HCT116 (cell line): ENCODE results near the gene PDGFD. TPM values are rescaled to one million over a fixed set of nuclear protein-coding genes. Genes with fewer than 3 reads are reported as not detected.

ENCODE experiments used
- ATAC-seq: fragments of 200-7000 bp; cut with Tn5 transposase; 2 replicates; pipeline ENCODE4 v1.9.1; 2020; ENCODE audit warnings: mild to moderate bottlenecking, moderate library complexity
- BruUV-seq: library from RNA; stranded (reverse); fragments of 400-500 nt; replicated peaks from 2 replicates; lab custom pipeline; 2021; lab: Mats Ljungman, UMichigan
- CTCF ChIA-PET: fragments of 300-600 bp; sonication (Branson Sonifier 250); formaldehyde crosslinking; loops from one replicate; lab custom pipeline; 2021; ENCODE audit warnings: antibody characterized with exemption; lab: Charles Lee
- POLR2A ChIA-PET: fragments of 300-600, 350-600 bp; sonication (Branson Sonifier 250); formaldehyde crosslinking; loops from one replicate; lab custom pipeline; 2021; ENCODE audit warnings: antibody characterized with exemption; lab: Charles Lee
- RAD21 ChIA-PET, 2 experiments: fragments of 300-600 bp; sonication (Branson Sonifier 250); formaldehyde crosslinking; loops; one replicate each; lab custom pipeline; 2023; ENCODE audit warnings: low total read pairs in 2 of 2; ENCODE audit not compliant: uncharacterized antibody in 2 of 2, unreplicated experiment in 2 of 2, low non-redundant PET in 1 of 2; lab: Charles Lee
- DNase-seq: peaks from one replicate; pipeline ENCODE4 v3.0.0-alpha.2; 2010; ENCODE audit warnings: low read depth, low spot score
- H2AFZ ChIP-seq: fragments of 200-600 bp; shearing (Covaris generic), sonication (generic); 2 replicates; pipeline ENCODE4 v1.6.1; 2017; ENCODE audit warnings: low read depth, mixed run types, mixed read lengths, antibody characterized with exemption, low read length; ENCODE audit not compliant: poor library complexity, severe bottlenecking
- H3K27ac ChIP-seq: 2 replicates; pipeline ENCODE4 v1.5.1; 2012; ENCODE audit warnings: low read depth, low read length
- H3K27me3 ChIP-seq: fragments of 200-600 bp; sonication (generic); 2 replicates; pipeline ENCODE4 v1.6.1; 2016; ENCODE audit warnings: mixed run types, low read length, mixed read lengths; ENCODE audit not compliant: insufficient read depth
- H3K36me3 ChIP-seq, 2 experiments: fragments of 200-500 bp in 1 of 2; fragments of 200-600 bp in 1 of 2; sonication (Bioruptor generic) in 1 of 2; sonication (generic) in 1 of 2; 2 replicates each; pipeline versions ENCODE4 v1.5.1 to v1.6.1; 2014 to 2016; ENCODE audit warnings: low read length in 2 of 2, inconsistent platforms in 1 of 2, mixed read lengths in 1 of 2, mixed run types in 1 of 2; ENCODE audit not compliant: insufficient read depth in 2 of 2, control insufficient read depth in 1 of 2
- H3K4me1 ChIP-seq, 2 experiments: fragments of 200-600 bp in 1 of 2; sonication (generic) in 1 of 2; 2 replicates each; pipeline versions ENCODE4 v1.5.1 to v1.6.1; 2012 to 2017; ENCODE audit warnings: low read length in 2 of 2, inconsistent platforms in 1 of 2, mild to moderate bottlenecking in 1 of 2, mixed read lengths in 1 of 2, mixed run types in 1 of 2, moderate library complexity in 1 of 2; ENCODE audit not compliant: insufficient read depth in 2 of 2, control insufficient read depth in 1 of 2
- H3K4me2 ChIP-seq: fragments of 200-600 bp; sonication (generic); 2 replicates; pipeline ENCODE4 v1.6.1; 2017; ENCODE audit warnings: mixed run types, low read length, mixed read lengths
- H3K4me3 ChIP-seq, 2 experiments: fragments of 200-600 bp in 1 of 2; sonication (generic) in 1 of 2; replicated peaks in 1 of 2; 2 replicates each; pipeline ENCODE4 v1.5.1; 2011 to 2016; ENCODE audit warnings: low read length in 2 of 2, control low read depth in 1 of 2, low read depth in 1 of 2, mild to moderate bottlenecking in 1 of 2, mixed read lengths in 1 of 2, mixed run types in 1 of 2
- H3K79me2 ChIP-seq: fragments of 200-600 bp; sonication (generic); 2 replicates; pipeline ENCODE4 v1.6.1; 2017; ENCODE audit warnings: mild to moderate bottlenecking, mixed run types, low read length, moderate library complexity, mixed read lengths; ENCODE audit not compliant: insufficient read depth
- H3K9ac ChIP-seq: fragments of 200-600 bp; sonication (generic); 2 replicates; pipeline ENCODE4 v1.6.1; 2016; ENCODE audit warnings: low read length, mixed read lengths
- H3K9me2 ChIP-seq: fragments of 200-600 bp; sonication (generic), shearing (Covaris generic); 2 replicates; pipeline ENCODE4 v1.6.1; 2017; ENCODE audit warnings: mixed run types, mild to moderate bottlenecking, moderate library complexity; ENCODE audit not compliant: insufficient read depth
- H3K9me3 ChIP-seq, 2 experiments: fragments of 200-500 bp in 1 of 2; fragments of 200-600 bp in 1 of 2; sonication (Bioruptor generic) in 1 of 2; sonication (generic) in 1 of 2; 2 replicates each; pipeline ENCODE4 v1.6.1; 2014 to 2017; ENCODE audit warnings: low read length in 2 of 2, mixed read lengths in 2 of 2, inconsistent platforms in 1 of 2, low read depth in 1 of 2, mild to moderate bottlenecking in 1 of 2, mixed run types in 1 of 2, moderate library complexity in 1 of 2; ENCODE audit not compliant: control insufficient read depth in 1 of 2, insufficient read depth in 1 of 2
- H4K20me1 ChIP-seq: fragments of 200-600 bp; sonication (generic), shearing (Covaris generic); 2 replicates; pipeline ENCODE4 v1.6.1; 2017; ENCODE audit warnings: mixed run types, mild to moderate bottlenecking, moderate library complexity; ENCODE audit not compliant: insufficient read depth
- CBX3 ChIP-seq: IDR thresholded peaks from 2 replicates; pipeline ENCODE4 v1.6.1; 2012; ENCODE audit warnings: low read depth
- CEBPB ChIP-seq: IDR thresholded peaks from 2 replicates; pipeline ENCODE4 v1.6.1; 2012; ENCODE audit warnings: low read depth
- EGR1 ChIP-seq: IDR thresholded peaks from 2 replicates; pipeline ENCODE4 v1.6.1; 2012; ENCODE audit warnings: low read depth
- POLR2AphosphoS5 ChIP-seq: IDR thresholded peaks from 2 replicates; pipeline ENCODE4 v1.6.1; 2011; ENCODE audit warnings: mild to moderate bottlenecking, low read depth, low read length, moderate library complexity
- RAD21 ChIP-seq: IDR thresholded peaks from 2 replicates; pipeline ENCODE4 v1.6.1; 2012; ENCODE audit warnings: low read depth, mild to moderate bottlenecking
- SIN3A ChIP-seq: IDR thresholded peaks from 2 replicates; pipeline ENCODE4 v1.6.1; 2012; ENCODE audit warnings: low read depth
- SP1 ChIP-seq: IDR thresholded peaks from 2 replicates; pipeline ENCODE4 v1.6.1; 2012; ENCODE audit warnings: low read depth
- TCF7L2 ChIP-seq: IDR thresholded peaks from 2 replicates; pipeline ENCODE4 v1.7.0; 2011; ENCODE audit warnings: borderline replicate concordance, inconsistent platforms; ENCODE audit not compliant: insufficient read depth, insufficient read length; ENCODE audit errors: extremely low read depth
- YY1 ChIP-seq: IDR thresholded peaks from 2 replicates; pipeline ENCODE4 v1.6.1; 2011; ENCODE audit warnings: low read length, low read depth, moderate library complexity, mild to moderate bottlenecking; ENCODE audit not compliant: insufficient replicate concordance; ENCODE audit errors: extremely low read depth
- ZFX ChIP-seq: fragments of 450-650 bp; IDR thresholded peaks from 2 replicates; pipeline ENCODE4 v1.6.1; 2017
- intact Hi-C: fragments of 100-400 bp; cut with micrococcal nuclease; formaldehyde crosslinking; loops from 2 replicates; pipeline ENCODE4 v1.10.0; 2022
- total RNA-seq: library from RNA; stranded (reverse); gene quantifications from one replicate; pipeline ENCODE4 v1.2.1, GENCODE V29; 2021; ENCODE audit not compliant: unreplicated experiment
- TF ChIP-seq, protein P1 (sequence below): IDR thresholded peaks from 2 replicates; pipeline ENCODE4 v1.6.1; 2012; ENCODE audit warnings: low read depth
- TF ChIP-seq, protein P2 (sequence below), 3 experiments: fragments of 200-600 bp in 1 of 3; sonication (generic) in 1 of 3; IDR thresholded peaks in 2 of 3; conservative IDR thresholded peaks in 1 of 3; 2 replicates each; pipeline ENCODE4 v1.5.1; 2012 to 2017; ENCODE audit warnings: low read depth in 2 of 3, low read length in 2 of 3, antibody characterized with exemption in 1 of 3, borderline replicate concordance in 1 of 3, control low read depth in 1 of 3, mild to moderate bottlenecking in 1 of 3, mixed read lengths in 1 of 3, mixed run types in 1 of 3, moderate library complexity in 1 of 3; ENCODE audit not compliant: insufficient read depth in 1 of 3
- TF ChIP-seq, protein P3 (sequence below): IDR thresholded peaks from 2 replicates; pipeline ENCODE4 v1.6.1; 2012

The PDGFD gene
- total RNA-seq, 1 experiment from 2014 or later: 0.34 TPM

DNA sequence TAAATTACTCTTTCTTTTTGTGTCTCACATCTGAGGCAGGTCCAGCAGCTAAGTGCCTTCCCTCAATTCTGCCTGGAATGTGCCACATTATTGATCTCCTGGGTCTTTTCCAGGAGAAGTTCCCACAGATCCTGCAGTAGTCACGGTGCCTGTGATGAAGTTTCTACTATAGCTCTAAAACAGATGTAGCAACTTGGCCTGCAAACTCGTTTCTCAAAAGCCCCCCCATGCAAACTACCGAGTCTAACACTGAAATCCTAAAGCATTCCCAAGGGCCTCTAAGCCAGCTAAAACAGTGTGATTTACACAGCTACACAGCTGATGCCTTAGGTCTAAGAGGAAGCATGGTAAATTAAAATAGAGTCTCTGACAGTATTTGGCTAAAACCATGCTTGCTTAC is 73.2 kb downstream of the PDGFD start (continued):
- TF ChIP-seq SP1 (no peak), SIN3A (no peak), EGR1 (no peak), ZFX (no peak)
- TF ChIP-seq, protein P1, sequence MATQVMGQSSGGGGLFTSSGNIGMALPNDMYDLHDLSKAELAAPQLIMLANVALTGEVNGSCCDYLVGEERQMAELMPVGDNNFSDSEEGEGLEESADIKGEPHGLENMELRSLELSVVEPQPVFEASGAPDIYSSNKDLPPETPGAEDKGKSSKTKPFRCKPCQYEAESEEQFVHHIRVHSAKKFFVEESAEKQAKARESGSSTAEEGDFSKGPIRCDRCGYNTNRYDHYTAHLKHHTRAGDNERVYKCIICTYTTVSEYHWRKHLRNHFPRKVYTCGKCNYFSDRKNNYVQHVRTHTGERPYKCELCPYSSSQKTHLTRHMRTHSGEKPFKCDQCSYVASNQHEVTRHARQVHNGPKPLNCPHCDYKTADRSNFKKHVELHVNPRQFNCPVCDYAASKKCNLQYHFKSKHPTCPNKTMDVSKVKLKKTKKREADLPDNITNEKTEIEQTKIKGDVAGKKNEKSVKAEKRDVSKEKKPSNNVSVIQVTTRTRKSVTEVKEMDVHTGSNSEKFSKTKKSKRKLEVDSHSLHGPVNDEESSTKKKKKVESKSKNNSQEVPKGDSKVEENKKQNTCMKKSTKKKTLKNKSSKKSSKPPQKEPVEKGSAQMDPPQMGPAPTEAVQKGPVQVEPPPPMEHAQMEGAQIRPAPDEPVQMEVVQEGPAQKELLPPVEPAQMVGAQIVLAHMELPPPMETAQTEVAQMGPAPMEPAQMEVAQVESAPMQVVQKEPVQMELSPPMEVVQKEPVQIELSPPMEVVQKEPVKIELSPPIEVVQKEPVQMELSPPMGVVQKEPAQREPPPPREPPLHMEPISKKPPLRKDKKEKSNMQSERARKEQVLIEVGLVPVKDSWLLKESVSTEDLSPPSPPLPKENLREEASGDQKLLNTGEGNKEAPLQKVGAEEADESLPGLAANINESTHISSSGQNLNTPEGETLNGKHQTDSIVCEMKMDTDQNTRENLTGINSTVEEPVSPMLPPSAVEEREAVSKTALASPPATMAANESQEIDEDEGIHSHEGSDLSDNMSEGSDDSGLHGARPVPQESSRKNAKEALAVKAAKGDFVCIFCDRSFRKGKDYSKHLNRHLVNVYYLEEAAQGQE: no peak
- TF ChIP-seq, protein P2, sequence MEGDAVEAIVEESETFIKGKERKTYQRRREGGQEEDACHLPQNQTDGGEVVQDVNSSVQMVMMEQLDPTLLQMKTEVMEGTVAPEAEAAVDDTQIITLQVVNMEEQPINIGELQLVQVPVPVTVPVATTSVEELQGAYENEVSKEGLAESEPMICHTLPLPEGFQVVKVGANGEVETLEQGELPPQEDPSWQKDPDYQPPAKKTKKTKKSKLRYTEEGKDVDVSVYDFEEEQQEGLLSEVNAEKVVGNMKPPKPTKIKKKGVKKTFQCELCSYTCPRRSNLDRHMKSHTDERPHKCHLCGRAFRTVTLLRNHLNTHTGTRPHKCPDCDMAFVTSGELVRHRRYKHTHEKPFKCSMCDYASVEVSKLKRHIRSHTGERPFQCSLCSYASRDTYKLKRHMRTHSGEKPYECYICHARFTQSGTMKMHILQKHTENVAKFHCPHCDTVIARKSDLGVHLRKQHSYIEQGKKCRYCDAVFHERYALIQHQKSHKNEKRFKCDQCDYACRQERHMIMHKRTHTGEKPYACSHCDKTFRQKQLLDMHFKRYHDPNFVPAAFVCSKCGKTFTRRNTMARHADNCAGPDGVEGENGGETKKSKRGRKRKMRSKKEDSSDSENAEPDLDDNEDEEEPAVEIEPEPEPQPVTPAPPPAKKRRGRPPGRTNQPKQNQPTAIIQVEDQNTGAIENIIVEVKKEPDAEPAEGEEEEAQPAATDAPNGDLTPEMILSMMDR (IDR thresholded peaks at IDR 0.05 in 2 of 3, conservative IDR thresholded peaks at IDR 0.05 in 1 of 3; ENCODE audit: borderline replicate concordance in 1 of 3, insufficient read depth in 1 of 3, low read depth in 2 of 3, low read length in 2 of 3): no peak

DNA sequence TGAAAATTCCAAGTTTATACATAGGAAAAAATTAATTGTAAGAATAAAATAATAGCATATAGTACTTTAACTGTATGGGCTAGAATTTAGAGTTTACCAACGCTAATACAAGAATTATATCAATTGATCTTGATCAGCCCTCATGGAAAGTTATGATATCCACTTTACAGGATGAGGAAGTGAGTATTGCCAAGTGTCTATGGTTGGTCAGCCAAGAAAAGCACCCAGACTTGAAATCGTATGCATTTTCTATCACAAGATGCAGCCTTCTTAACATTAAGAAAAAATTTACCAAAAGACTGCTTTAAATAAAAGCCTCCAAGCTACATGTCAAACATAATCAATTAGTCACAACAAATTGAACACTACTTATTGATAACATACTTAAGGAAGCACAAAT is 74.5 kb downstream of the PDGFD start:
- DNase-seq (no peak), ATAC-seq (no peak)
- H3K9me2 ChIP-seq: no peaks in the 10 kb centered on the region
- H3K4me1 ChIP-seq: no peaks in the 10 kb centered on the region
- ChIA-PET RAD21 (no interaction called here), CTCF (no interaction called here), POLR2A (no interaction called here)
- no peaks in the 10 kb centered on the region for H4K20me1 ChIP-seq
- H3K9me3 ChIP-seq: no peaks in the 10 kb centered on the region
- no peaks in the 10 kb centered on the region for H3K79me2 ChIP-seq
- no peak overlapping the region for H3K9ac ChIP-seq
- no TSS peak for BruUV-seq
- no peak overlapping the region for H3K4me2 ChIP-seq
- no peaks in the 10 kb centered on the region for H3K27me3 ChIP-seq
- no peaks in the 10 kb centered on the region for H3K36me3 ChIP-seq
- H3K4me3 ChIP-seq: no peak overlapping the region
- intact Hi-C loops: no loop called here
- H2AFZ ChIP-seq: no peak overlapping the region
- H3K27ac ChIP-seq: no peak overlapping the region
- TF ChIP-seq POLR2AphosphoS5: no peak
- TF ChIP-seq CEBPB: no peak
- no peak for TF ChIP-seq CBX3
- no peak for TF ChIP-seq YY1
- TF ChIP-seq TCF7L2: no peak
- TF ChIP-seq, protein P2 (IDR thresholded peaks at IDR 0.05 in 2 of 3, conservative IDR thresholded peaks at IDR 0.05 in 1 of 3; ENCODE audit: borderline replicate concordance in 1 of 3, insufficient read depth in 1 of 3, low read depth in 2 of 3, low read length in 2 of 3): no peak
- TF ChIP-seq, protein P3, sequence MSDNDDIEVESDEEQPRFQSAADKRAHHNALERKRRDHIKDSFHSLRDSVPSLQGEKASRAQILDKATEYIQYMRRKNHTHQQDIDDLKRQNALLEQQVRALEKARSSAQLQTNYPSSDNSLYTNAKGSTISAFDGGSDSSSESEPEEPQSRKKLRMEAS: no peak
- TF ChIP-seq SIN3A: no peak
- TF ChIP-seq ZFX: no peak
- no peak for TF ChIP-seq RAD21
- TF ChIP-seq EGR1: no peak
